ENCODE data around the gene NR1H2.
"Not testable (repeated sequence)": the region's sequence is repeated elsewhere in the genome, so short reads cannot be mapped to it uniquely, and the experiment has no call there.

The NR1H2 gene

GRCh38 chr19:50376166-50377050 is at the start of gene NR1H2:
Gene NR1H2 (plus strand): TSS chr19:50376457. CDS start chr19:50377606, 1,149 bp downstream.
- peak; percentile 98 for DNase-seq (ENCODE audit: low read depth, low spot score)

DNA sequence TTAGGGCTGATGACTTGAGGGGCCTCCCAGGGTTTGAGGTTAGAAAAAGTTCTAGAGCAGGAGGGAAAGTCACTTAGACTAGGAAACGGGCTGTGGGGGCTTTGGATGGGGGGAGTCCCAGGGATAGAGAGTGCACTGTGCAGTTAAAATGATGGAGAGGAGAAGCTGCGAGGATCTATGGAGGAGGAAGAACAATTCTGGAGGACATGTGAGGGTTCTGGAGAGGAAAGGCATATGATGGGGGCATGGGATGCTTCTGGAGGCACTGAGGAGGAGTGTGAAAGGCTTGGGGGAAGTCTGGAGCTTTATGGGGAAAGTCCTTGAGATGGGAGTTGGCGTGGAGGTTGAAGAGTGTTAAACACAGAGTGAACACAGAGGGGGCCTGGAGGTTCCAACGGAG is 49.2 kb upstream of the NR1H2 start:
- DNase-seq (ENCODE audit: low read depth, low spot score) = no peak

- DNase-seq (ENCODE audit: low read depth, low spot score) = no peak
Measured at GRCh38 chr19:50327461-50328223, 48.6 kb upstream of the NR1H2 start.

- peak; percentile 27 for DNase-seq (ENCODE audit: low read depth, low spot score)
Measured at GRCh38 chr19:50328224-50328872, 47.9 kb upstream of the NR1H2 start.

GRCh38 chr19:50328873-50329145 is 47.4 kb upstream of the NR1H2 start:
- no peak for DNase-seq (ENCODE audit: low read depth, low spot score)

DNA sequence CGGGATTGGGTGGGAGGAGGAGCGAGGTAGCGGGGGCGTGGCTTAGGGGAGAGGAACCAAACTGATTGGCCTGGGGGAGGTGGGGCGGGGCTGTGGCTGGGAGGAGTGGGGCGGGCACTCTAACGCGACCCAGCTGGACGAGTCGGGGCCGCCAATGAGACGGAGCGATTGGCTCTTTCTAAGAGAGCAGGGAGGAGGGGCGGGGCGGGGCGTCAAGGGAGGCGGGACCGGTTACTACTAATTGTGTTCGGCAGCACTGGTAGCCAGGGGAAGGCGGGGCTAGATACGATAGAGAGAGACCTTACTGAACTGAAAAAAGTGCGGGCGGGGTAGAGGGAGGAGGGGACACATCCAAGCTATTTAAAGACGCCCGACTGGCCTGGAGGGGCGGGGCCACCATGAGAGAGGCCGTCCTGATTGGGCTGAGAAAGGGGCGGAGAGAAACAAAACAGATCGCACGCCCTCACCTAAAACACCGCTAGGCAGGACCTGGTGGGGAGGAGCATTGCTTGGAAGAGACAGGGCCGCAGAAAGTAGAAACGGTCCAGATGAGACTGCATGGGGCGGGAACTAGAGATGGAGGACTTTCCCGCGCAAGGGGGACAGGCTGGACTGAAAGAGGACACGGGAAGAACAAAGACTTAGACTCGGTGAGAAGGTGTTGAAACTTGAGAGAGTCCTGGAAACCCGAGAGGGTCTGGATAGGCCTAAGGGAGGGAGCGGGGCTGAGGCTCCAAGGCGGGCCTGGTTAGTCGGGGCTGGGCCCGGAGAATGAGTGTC is 46.9 kb upstream of the NR1H2 start, which contains the start of gene KCNC3:
Gene KCNC3, minus strand, starts transcription at position 232 of the 780 bp plus-strand sequence. CDS start 295 bp downstream, outside the sequence.
- DNase-seq (ENCODE audit: low read depth, low spot score) = peak; percentile 97

DNA sequence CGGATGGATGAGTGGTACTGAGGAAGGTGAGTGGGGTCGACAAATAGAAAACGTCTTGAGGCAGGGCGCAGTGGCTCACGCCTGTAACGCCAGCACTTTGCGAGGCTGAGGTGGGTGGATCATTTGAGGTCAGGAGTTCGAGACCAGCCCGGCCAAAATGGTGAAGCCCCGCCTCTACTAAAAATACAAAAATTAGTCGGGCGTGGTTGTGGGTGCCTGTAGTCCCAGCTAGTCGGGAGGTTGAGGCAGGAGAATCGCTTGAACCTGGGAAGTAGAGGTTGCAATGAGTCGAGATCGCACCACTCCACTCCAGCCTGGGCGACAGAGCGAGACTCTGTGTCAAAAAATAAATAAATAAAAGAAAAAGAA is 46.3 kb upstream of the NR1H2 start:
- DNase-seq (ENCODE audit: low read depth, low spot score) = not testable (repeated sequence)

GRCh38 chr19:50330365-50331078 is 45.7 kb upstream of the NR1H2 start:
- DNase-seq (ENCODE audit: low read depth, low spot score) = peak; percentile 75

- no peak for DNase-seq (ENCODE audit: low read depth, low spot score)
Measured at GRCh38 chr19:50331221-50331993, 44.9 kb upstream of the NR1H2 start.

GRCh38 chr19:50331994-50332243 is 44.3 kb upstream of the NR1H2 start:
- DNase-seq (ENCODE audit: low read depth, low spot score) = no peak

- DNase-seq (ENCODE audit: low read depth, low spot score) = no peak
Measured at GRCh38 chr19:50332244-50333038, 43.8 kb upstream of the NR1H2 start.

- peak; percentile 90 for DNase-seq (ENCODE audit: low read depth, low spot score)
Measured at GRCh38 chr19:50333235-50333736, 43.0 kb upstream of the NR1H2 start.

- DNase-seq (ENCODE audit: low read depth, low spot score) = peak; percentile 89
Measured at GRCh38 chr19:50333737-50334617, 42.3 kb upstream of the NR1H2 start.

GRCh38 chr19:50334741-50335421 is 41.4 kb upstream of the NR1H2 start:
- DNase-seq (ENCODE audit: low read depth, low spot score) = no peak

DNA sequence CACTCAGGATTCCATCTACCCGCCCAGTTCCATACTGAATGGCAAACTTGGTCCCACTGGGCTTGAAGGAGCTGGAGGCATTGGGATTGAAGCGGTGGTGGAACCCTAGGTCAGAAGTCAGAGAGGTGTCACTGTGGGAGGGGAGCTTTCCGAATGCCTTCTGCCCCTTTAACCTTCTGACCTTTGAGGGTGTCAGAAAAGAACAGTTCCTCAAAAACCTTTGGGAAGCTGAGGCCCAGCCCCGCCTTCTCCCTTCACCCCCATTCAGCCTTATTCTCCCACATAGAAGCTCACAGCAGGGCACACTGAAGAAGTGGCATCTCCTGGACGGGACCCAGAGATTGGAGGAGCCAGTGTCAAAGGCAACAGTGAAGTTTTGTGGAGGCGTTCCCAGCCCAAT is 39.2 kb upstream of the NR1H2 start:
- DNase-seq (ENCODE audit: low read depth, low spot score) = not testable (repeated sequence)

DNA sequence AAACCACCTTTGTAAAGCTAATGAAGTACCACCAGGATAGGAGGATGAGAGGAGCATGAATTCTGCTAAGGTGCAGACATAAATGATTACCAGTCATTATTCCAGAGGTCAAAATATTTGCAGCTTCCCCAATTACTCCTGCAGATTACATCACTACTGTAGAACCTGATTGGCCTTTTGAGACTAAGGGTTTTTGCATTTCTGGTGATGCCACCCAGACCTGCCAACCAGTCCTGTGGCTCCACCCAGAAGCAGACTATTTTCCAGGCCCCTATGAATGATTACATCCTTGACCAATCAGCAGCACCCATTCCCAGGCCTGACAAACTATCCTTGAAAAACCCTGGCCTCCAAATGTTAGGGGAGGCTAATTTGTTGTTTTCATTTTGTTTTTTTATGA is 35.9 kb upstream of the NR1H2 start:
- no peak for DNase-seq (ENCODE audit: low read depth, low spot score)

DNA sequence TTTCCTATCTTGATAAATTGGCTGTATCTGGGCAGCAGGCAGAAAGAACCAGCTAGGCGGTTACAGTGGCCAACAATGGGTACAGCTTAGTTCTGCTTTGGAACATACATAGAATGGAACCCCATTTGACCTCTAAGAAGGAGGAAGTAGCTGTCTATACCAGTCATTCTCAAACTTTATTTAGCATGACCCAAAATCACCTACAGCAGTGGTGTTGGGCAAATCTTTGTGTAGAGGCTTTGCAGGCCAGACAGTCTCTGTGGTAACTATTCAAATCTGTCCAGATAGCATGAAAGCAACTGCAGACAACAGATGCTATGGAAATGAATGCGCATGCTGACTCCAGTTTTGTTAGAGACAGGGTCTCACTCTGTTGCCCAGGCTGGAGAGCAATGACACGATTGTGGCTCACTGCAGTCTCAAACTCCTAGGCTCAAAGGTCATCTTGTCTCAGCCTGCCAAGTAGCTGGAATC is 35.1 kb upstream of the NR1H2 start:
- DNase-seq (ENCODE audit: low read depth, low spot score) = no peak

Data from astrocyte of the hippocampus (primary cell).